ENCODE results near the gene FHIT. TPM values are rescaled to one million over a fixed set of nuclear protein-coding genes. Genes with fewer than 3 reads are reported as not detected.

Gene FHIT
- total RNA-seq, 4 donors from 2014 or later, result 0.72 to 5.2 (median 2.1) TPM

GRCh38 chr3:60764870-60765269 is 486.4 kb downstream of the FHIT start:
- in situ Hi-C loops (cut with MboI; ENCODE audit: low sequenced_read_pairs in 4 of 4), result no loop called here
- TF ChIP-seq, protein P1, sequence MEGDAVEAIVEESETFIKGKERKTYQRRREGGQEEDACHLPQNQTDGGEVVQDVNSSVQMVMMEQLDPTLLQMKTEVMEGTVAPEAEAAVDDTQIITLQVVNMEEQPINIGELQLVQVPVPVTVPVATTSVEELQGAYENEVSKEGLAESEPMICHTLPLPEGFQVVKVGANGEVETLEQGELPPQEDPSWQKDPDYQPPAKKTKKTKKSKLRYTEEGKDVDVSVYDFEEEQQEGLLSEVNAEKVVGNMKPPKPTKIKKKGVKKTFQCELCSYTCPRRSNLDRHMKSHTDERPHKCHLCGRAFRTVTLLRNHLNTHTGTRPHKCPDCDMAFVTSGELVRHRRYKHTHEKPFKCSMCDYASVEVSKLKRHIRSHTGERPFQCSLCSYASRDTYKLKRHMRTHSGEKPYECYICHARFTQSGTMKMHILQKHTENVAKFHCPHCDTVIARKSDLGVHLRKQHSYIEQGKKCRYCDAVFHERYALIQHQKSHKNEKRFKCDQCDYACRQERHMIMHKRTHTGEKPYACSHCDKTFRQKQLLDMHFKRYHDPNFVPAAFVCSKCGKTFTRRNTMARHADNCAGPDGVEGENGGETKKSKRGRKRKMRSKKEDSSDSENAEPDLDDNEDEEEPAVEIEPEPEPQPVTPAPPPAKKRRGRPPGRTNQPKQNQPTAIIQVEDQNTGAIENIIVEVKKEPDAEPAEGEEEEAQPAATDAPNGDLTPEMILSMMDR (IDR thresholded peaks at IDR 0.05 in 4 of 5, conservative IDR thresholded peaks at IDR 0.05 in 1 of 5), result no peak
- TF ChIP-seq POLR2A (IDR thresholded peaks at IDR 0.05), result no peak
- no peaks in the 10 kb centered on the region for H3K36me3 ChIP-seq

GRCh38 chr3:60760145-60760544 is 491.1 kb downstream of the FHIT start:
- H3K27ac ChIP-seq, result no peak overlapping the region

More at GRCh38 chr3:60764870-60765269, 486.4 kb downstream of the FHIT start:
- DNase-seq (no peak), ATAC-seq (no peak)
- Histone ChIP-seq H3K4me3 (no peak overlapping the region), H3K27me3 (no peaks in the 10 kb centered on the region), H3K9me3 (no peaks in the 10 kb centered on the region), H3K4me1 (no peaks in the 10 kb centered on the region), H3K27ac (no peak overlapping the region)
- intact Hi-C loops (cut with DNase I; ENCODE audit: low total_unique reads), result no loop called here

GRCh38 chr3:60759439-60759838 is 491.8 kb downstream of the FHIT start:
- Histone ChIP-seq H3K4me3 (no peak overlapping the region), H3K27ac (no peak overlapping the region), H3K27me3 (no peaks in the 10 kb centered on the region), H3K36me3 (no peaks in the 10 kb centered on the region), H3K4me1 (no peaks in the 10 kb centered on the region), H3K9me3 (no peaks in the 10 kb centered on the region)
- DNase-seq (no peak), ATAC-seq (no peak)
- intact Hi-C loops (cut with DNase I; ENCODE audit: low total_unique reads) (no loop called here), in situ Hi-C loops (cut with MboI; ENCODE audit: low sequenced_read_pairs in 4 of 4) (no loop called here)
- no peak for TF ChIP-seq POLR2A (IDR thresholded peaks at IDR 0.05)
- TF ChIP-seq, protein P1 (IDR thresholded peaks at IDR 0.05 in 4 of 5, conservative IDR thresholded peaks at IDR 0.05 in 1 of 5), result no peak

More at GRCh38 chr3:60760145-60760544, 491.1 kb downstream of the FHIT start:
- TF ChIP-seq POLR2A (IDR thresholded peaks at IDR 0.05), result no peak
- TF ChIP-seq, protein P1 (IDR thresholded peaks at IDR 0.05 in 4 of 5, conservative IDR thresholded peaks at IDR 0.05 in 1 of 5), result no peak
- Histone ChIP-seq H3K4me1 (no peaks in the 10 kb centered on the region), H3K4me3 (no peak overlapping the region), H3K27me3 (no peaks in the 10 kb centered on the region), H3K9me3 (no peaks in the 10 kb centered on the region), H3K36me3 (no peaks in the 10 kb centered on the region)
- DNase-seq (no peak), ATAC-seq (no peak)
- intact Hi-C loops (cut with DNase I; ENCODE audit: low total_unique reads), result no loop called here
- in situ Hi-C loops (cut with MboI; ENCODE audit: low sequenced_read_pairs in 4 of 4), result no loop called here

DNA sequence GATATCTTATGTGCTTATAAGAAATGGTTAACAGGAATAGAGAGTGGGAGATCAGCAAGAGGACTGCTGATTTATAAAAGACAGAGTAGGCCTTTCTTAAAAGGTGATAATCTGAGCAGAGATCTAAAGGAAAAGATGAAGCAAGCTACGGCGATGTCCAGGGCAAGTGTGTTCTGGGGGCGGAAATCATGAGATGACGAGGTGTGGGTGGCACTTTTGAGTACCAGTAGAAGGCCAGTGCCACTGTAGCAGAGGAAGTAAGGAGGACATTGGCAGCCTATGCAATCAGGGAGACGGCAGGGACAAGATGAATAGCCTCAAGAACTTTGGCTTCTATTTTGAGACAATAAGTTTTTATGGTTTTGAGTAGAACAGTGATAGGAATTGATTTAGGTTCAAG is 492.4 kb downstream of the FHIT start:
- intact Hi-C loops (cut with DNase I; ENCODE audit: low total_unique reads), result no loop called here
- H3K27me3 ChIP-seq, result no peaks in the 10 kb centered on the region
- ATAC-seq (no peak), DNase-seq (no peak)
- TF ChIP-seq, protein P1 (IDR thresholded peaks at IDR 0.05 in 4 of 5, conservative IDR thresholded peaks at IDR 0.05 in 1 of 5), result no peak
- TF ChIP-seq POLR2A (IDR thresholded peaks at IDR 0.05), result no peak
- no peaks in the 10 kb centered on the region for H3K4me1 ChIP-seq
- no peak overlapping the region for H3K4me3 ChIP-seq
- H3K36me3 ChIP-seq, result no peaks in the 10 kb centered on the region
- in situ Hi-C loops (cut with MboI; ENCODE audit: low sequenced_read_pairs in 4 of 4), result no loop called here
- H3K9me3 ChIP-seq, result no peaks in the 10 kb centered on the region
- no peak overlapping the region for H3K27ac ChIP-seq

DNA sequence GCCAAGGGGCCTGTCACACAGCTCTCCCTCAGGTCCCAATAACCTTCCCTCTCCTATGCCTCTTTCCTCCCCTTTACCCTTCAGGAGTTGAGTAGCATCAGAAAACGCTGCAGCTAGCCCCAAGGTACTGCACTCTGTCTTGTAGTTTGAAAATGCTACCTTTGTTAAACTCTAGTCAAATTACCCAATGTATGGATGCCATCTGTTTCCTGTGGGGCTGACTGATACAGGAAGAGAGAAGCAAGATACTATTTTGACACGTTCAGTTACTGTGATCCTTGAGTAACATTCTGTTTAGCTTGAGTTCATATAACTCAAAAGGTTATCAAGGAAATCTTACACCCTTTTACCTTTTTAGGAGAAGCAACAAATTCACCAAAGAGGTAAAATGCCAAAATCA is 493.1 kb downstream of the FHIT start:
- ATAC-seq (no peak), DNase-seq (no peak)
- Histone ChIP-seq H3K27ac (no peak overlapping the region), H3K36me3 (no peaks in the 10 kb centered on the region), H3K4me3 (no peak overlapping the region), H3K9me3 (no peaks in the 10 kb centered on the region), H3K27me3 (no peaks in the 10 kb centered on the region), H3K4me1 (no peaks in the 10 kb centered on the region)
- TF ChIP-seq, protein P1 (IDR thresholded peaks at IDR 0.05 in 4 of 5, conservative IDR thresholded peaks at IDR 0.05 in 1 of 5), result no peak
- TF ChIP-seq POLR2A (IDR thresholded peaks at IDR 0.05), result no peak
- in situ Hi-C loops (cut with MboI; ENCODE audit: low sequenced_read_pairs in 4 of 4) (no loop called here), intact Hi-C loops (cut with DNase I; ENCODE audit: low total_unique reads) (no loop called here)
